HG03108 (cell line): ENCODE results near the gene SFI1.
"Not testable (repeated sequence)": the region's sequence is repeated elsewhere in the genome, so short reads cannot be mapped to it uniquely, and the experiment has no call there.

ENCODE experiments used
- ATAC-seq: cut with Tn5 transposase; IDR thresholded peaks from one replicate; pipeline ENCODE4 v1.9.1; 2021; ENCODE audit warnings: moderate library complexity; ENCODE audit not compliant: unreplicated experiment

SFI1 gene

GRCh38 chr22:31586137-31586920, 90.0 kb downstream of the SFI1 start:
- no peak for ATAC-seq

- no peak for ATAC-seq
Measured at GRCh38 chr22:31588970-31589675, 92.8 kb downstream of the SFI1 start.

GRCh38 chr22:31590161-31590560, 93.8 kb downstream of the SFI1 start:
- ATAC-seq, result not testable (repeated sequence)

- ATAC-seq, result no peak
Measured at GRCh38 chr22:31595271-31595670, 98.9 kb downstream of the SFI1 start.

GRCh38 chr22:31602259-31602952, 106.1 kb downstream of the SFI1 start:
- ATAC-seq, result no peak

GRCh38 chr22:31603081-31603525, 106.8 kb downstream of the SFI1 start:
- ATAC-seq, result no peak

GRCh38 chr22:31603574-31603973, 107.2 kb downstream of the SFI1 start:
- no peak for ATAC-seq

- ATAC-seq, result no peak
Measured at GRCh38 chr22:31604137-31604705, 107.9 kb downstream of the SFI1 start.

- no peak for ATAC-seq
Measured at GRCh38 chr22:31604746-31605705, 108.7 kb downstream of the SFI1 start.

- no peak for ATAC-seq
Measured at GRCh38 chr22:31605851-31606585, 109.7 kb downstream of the SFI1 start.

GRCh38 chr22:31607696-31608095, 111.4 kb downstream of the SFI1 start:
- no peak for ATAC-seq

GRCh38 chr22:31609716-31610115, 113.4 kb downstream of the SFI1 start:
- ATAC-seq, result no peak

GRCh38 chr22:31610611-31611010, 114.3 kb downstream of the SFI1 start:
- no peak for ATAC-seq

GRCh38 chr22:31611061-31611760, 114.9 kb downstream of the SFI1 start:
- ATAC-seq, result no peak

- ATAC-seq, result no peak
Measured at GRCh38 chr22:31612891-31613285, 116.6 kb downstream of the SFI1 start.

- ATAC-seq, result no peak
Measured at GRCh38 chr22:31613286-31613903, 117.1 kb downstream of the SFI1 start.

GRCh38 chr22:31613904-31614296, 117.6 kb downstream of the SFI1 start:
- ATAC-seq, result no peak

- no peak for ATAC-seq
Measured at GRCh38 chr22:31614781-31615490, 118.6 kb downstream of the SFI1 start.
